ENCODE results near the gene ACOXL. TPM values are rescaled to one million over a fixed set of nuclear protein-coding genes. Genes with fewer than 3 reads are reported as not detected.

Gene ACOXL
- total and polyA plus RNA-seq, 12 donors = 0.05 to 0.19 (median 0.12) TPM; not detected in 8

DNA sequence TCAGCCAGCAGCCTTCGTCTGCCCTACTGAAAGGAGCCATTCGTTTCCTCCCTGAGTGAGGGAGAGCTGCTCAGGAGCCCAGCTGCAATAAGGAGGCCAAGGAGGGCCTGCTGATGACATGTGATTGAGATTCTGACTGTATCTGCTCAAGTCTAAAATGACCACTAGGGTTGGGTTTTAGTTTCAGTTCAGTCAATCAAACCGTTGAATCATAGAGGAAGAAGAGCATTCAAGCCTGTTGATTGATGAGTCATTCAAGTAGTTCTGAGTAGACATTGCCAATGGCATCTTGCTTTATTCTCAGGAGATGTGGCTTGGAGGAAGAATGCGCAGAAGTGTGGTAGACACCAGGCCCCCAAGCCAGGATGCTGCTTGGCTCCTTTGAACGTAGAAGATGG lies 368.4 kb downstream of the ACOXL start:
- H3K36me3 ChIP-seq (replicated peaks in 1 of 2) = no peaks in the 10 kb centered on the region
- 76 to 79% (median 77%) methylated on average over 4 to 5 of the region's 5 CpGs for WGBS, 4 donors
- H3K4me1 ChIP-seq (replicated peaks in 1 of 2) = no peaks in the 10 kb centered on the region
- H3K27ac ChIP-seq = no peak overlapping the region
- H3K27me3 ChIP-seq = no peaks in the 10 kb centered on the region
- TF ChIP-seq, protein P1, sequence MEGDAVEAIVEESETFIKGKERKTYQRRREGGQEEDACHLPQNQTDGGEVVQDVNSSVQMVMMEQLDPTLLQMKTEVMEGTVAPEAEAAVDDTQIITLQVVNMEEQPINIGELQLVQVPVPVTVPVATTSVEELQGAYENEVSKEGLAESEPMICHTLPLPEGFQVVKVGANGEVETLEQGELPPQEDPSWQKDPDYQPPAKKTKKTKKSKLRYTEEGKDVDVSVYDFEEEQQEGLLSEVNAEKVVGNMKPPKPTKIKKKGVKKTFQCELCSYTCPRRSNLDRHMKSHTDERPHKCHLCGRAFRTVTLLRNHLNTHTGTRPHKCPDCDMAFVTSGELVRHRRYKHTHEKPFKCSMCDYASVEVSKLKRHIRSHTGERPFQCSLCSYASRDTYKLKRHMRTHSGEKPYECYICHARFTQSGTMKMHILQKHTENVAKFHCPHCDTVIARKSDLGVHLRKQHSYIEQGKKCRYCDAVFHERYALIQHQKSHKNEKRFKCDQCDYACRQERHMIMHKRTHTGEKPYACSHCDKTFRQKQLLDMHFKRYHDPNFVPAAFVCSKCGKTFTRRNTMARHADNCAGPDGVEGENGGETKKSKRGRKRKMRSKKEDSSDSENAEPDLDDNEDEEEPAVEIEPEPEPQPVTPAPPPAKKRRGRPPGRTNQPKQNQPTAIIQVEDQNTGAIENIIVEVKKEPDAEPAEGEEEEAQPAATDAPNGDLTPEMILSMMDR (IDR thresholded peaks at IDR 0.05) = no peak
- no peak for TF ChIP-seq POLR2A (IDR thresholded peaks at IDR 0.05)
- intact Hi-C loops (cut with DNase I) = no loop called here
- DNase-seq = no peak
- no peaks in the 10 kb centered on the region for H3K9me3 ChIP-seq (replicated peaks in 1 of 3)
- no peak overlapping the region for H3K4me3 ChIP-seq

DNA sequence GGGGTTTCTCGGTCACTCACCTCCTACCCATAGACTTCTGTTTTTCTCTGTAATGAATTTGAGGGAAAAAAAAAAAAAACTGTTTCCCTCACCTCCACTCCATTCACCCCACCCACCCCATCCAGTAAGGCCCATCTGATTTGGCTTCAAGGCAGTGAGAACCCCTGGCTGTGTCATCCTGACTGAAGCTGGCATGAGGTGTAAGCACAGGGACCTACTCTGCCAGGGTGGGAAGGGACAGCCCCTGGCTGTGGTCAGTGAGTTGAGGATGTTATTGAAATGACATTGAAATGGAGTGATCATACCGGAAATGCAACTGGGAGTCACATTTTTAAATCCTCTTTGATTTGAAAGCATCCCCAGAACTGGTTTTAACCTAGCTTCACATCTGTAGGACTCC lies 369.2 kb downstream of the ACOXL start:
- intact Hi-C loops (cut with DNase I) = no loop called here
- no peaks in the 10 kb centered on the region for H3K4me1 ChIP-seq (replicated peaks in 1 of 2)

DNA sequence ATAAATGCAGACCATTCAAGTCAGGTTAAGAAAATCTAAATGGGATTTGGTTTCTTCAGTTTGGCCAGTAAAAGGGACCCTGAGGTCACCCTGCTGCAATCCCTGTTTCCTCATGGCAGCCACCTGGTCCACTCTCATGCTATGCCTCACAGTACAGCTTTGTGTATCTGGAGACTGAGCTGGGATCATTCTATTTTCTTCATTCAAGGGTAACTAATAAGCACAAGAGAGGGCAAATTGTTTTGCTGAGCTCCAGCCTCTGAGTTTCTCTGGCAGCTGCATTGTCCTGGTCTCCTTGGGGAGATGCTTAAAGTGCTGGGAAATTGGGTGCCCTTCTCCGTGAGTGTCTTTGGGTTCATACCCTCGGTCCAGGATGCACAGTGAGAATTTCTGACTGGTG lies 369.8 kb downstream of the ACOXL start:
- H3K9me3 ChIP-seq (replicated peaks in 1 of 3) = no peaks in the 10 kb centered on the region
- no peaks in the 10 kb centered on the region for H3K36me3 ChIP-seq (replicated peaks in 1 of 2)
- no peak overlapping the region for H3K4me3 ChIP-seq
- H3K27ac ChIP-seq = no peak overlapping the region
- WGBS, 4 donors = 91 to 96% (median 92%) methylated on average over 2 of the region's 2 CpGs
- intact Hi-C loops (cut with DNase I) = no loop called here
- no peak for DNase-seq
- TF ChIP-seq, protein P1 (IDR thresholded peaks at IDR 0.05) = no peak
- TF ChIP-seq POLR2A (IDR thresholded peaks at IDR 0.05) = no peak
- H3K4me1 ChIP-seq (replicated peaks in 1 of 2) = no peaks in the 10 kb centered on the region
- no peaks in the 10 kb centered on the region for H3K27me3 ChIP-seq

More for the DNA sequence above, 369.2 kb downstream of the ACOXL start:
- Histone ChIP-seq H3K27ac (no peak overlapping the region), H3K9me3 (replicated peaks in 1 of 3) (no peaks in the 10 kb centered on the region), H3K27me3 (no peaks in the 10 kb centered on the region), H3K36me3 (replicated peaks in 1 of 2) (no peaks in the 10 kb centered on the region), H3K4me3 (no peak overlapping the region)
- no peak for DNase-seq
- WGBS, 4 donors = 73 to 84% (median 81%) methylated on average over 2 of the region's 2 CpGs
- TF ChIP-seq, protein P1 (IDR thresholded peaks at IDR 0.05) = no peak
- TF ChIP-seq POLR2A (IDR thresholded peaks at IDR 0.05) = no peak

DNA sequence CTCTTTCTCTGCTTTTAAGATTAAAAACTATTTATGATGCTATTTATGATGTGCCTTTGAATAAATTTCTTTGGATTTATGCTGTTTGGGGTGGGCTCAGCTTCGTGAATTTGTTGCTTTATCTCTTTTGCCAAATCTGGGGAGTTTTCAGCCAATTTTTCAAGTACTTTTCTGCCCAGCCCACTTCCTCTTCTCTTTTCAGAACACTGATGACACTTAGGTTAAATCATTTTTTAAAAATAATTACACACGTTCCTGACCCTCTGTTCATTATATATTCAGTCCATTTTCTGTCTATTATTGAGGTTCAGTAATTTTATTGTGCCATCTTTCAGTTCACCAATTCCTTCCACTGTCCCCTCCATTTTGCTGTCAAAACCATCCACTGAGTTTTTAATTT lies 373.6 kb downstream of the ACOXL start:
- no peak for TF ChIP-seq POLR2A (IDR thresholded peaks at IDR 0.05)
- TF ChIP-seq, protein P1 (IDR thresholded peaks at IDR 0.05) = no peak
- no peaks in the 10 kb centered on the region for H3K36me3 ChIP-seq (replicated peaks in 1 of 2)
- H3K9me3 ChIP-seq (replicated peaks in 1 of 3) = no peaks in the 10 kb centered on the region
- H3K27ac ChIP-seq = no peak overlapping the region
- no peak overlapping the region for H3K4me3 ChIP-seq
- 43 to 63% (median 52%) methylated on average over 2 of the region's 2 CpGs for WGBS, 4 donors
- intact Hi-C loops (cut with DNase I) = no loop called here
- DNase-seq = no peak
- peaks cover 9% of the 10 kb centered on the region for H3K27me3 ChIP-seq
- no peaks in the 10 kb centered on the region for H3K4me1 ChIP-seq (replicated peaks in 1 of 2)
